Activated T-cell treated with anti-CD3 and anti-CD28 coated beads for 1 hour (primary cell): Measurements from ENCODE around the gene OCEL1.

Experiments used
- DNase-seq: peaks from one replicate; pipeline ENCODE4 v3.0.0-alpha.2; 2020; ENCODE audit warnings: low read depth

Gene OCEL1

DNA sequence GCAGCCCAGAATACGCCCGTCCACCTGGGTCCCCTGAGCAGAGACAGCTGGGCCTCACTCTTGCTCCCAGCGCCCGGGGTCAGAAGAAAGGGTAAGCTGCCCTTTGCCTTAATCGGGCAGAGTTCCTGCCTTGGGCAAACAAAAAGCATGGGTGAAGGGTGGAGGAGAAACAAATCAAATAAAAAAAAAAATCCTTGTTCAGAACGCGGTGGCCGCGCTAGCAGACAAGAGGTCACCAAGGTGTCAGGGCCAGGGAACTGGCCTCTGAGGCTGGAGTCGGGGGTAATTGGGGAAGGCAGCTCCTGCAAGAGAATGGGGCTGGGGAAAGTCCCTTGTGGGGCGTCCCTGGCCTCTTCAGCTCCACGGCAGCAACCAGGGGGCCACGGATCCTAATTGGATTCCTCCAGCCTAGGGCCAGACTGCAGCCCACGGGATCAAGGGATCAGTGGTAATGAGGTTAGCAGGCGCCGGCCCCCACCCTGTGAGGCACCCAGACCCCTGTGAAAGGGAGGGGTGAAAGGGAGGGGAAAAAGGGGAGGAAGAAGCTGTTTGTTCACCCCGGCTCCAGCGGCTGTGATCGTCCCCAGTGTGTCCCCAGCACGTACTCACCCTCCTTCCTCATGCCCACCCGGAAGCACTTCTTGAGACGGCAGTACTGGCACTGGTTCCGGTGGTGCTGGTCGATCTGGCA, 14.2 kb downstream of the OCEL1 start:
- no peak for DNase-seq

DNA sequence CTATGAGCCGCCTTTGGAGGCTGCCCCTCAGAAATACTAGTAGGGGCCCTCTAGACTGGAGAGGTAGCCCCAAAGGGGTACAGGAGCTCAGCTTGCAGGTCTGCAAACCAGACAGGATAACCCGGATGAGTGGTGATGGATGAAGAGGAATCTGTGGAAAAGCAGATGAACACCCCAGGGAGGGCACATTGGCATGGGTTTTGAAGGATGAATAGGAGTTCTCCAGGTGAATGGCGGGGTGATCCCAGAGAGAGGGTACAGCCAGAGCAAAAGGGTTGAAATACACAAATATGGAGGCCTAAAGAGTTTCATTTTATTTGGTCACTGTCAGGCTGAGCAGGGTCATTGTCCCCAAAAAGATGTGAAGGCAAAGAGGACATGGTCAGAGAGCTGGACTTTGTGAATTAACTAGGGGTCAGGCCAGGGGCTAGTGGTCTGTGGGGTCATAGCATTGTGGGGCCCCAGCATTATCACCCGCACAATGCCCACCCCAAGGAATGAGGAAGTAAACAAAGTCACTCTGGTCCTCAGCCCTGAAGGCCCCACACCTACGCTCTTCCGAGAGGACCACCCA, 14.9 kb downstream of the OCEL1 start:
- no peak for DNase-seq

DNA sequence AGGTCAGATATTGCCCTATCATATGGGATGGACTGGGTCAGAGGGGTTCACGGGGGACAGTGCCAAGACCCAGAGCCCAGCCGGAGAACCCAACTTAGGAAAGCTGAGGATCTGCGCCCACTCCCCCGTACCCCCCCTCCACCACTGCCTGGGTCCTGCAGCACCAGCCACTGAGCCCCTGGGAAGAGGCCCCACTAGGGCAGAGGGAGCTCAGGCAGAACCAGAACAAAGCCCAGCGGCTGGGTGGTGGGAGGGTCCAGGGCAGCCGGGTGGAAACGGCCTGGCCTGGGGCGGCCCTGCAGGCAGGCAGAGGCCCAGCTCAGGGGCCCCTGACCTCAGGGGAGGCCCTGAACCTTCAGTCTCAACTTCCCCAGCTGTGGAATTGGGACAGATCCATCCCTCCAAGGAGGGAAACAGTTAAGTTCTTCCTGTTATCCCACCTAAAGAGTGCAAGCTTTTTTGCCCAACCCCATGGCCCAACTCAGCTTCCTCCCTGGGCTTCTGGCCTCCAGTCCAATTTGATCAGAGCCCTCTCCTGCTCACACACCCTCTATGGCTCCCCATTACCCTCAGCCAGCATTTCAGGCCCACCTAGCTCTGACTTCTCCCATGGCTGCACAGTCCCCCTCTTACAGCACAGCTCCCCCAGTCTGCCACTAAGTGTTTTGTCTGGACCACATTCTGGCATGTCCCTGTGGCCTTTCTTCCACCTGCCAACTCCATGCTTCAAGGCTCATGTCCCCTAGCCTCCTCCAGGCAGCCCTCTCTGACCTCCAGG, 16.6 kb downstream of the OCEL1 start:
- no peak for DNase-seq

DNA sequence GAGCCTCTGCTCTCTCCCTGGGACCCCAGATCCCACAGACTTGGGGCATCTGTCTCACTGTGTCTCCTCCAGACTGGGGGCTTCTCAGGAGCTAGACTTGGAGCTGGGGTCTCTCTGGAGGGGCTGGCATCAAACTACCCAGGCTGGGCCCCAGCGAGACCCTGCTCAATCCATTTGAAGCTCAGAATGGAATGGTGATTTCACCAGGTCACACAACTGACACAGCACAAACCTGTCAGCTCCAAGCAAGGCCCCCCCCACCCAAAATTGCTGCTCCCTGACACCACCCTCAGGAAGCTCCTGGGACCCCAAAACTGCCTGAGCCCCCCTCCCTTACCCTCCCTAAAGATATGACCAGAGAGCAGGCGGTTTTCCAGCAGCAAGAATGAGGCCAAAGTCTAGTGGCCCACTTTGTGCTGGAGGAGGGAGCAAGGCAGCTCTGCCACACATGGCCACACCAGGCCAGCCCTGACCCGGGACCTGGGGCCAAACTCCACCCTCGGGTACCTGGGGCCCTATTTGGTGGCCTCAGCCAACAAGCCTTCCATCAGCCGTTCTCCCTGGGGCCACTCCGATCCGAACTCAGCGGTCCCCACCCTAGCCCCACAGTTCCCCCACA, 17.3 kb downstream of the OCEL1 start:
- DNase-seq: no peak

DNA sequence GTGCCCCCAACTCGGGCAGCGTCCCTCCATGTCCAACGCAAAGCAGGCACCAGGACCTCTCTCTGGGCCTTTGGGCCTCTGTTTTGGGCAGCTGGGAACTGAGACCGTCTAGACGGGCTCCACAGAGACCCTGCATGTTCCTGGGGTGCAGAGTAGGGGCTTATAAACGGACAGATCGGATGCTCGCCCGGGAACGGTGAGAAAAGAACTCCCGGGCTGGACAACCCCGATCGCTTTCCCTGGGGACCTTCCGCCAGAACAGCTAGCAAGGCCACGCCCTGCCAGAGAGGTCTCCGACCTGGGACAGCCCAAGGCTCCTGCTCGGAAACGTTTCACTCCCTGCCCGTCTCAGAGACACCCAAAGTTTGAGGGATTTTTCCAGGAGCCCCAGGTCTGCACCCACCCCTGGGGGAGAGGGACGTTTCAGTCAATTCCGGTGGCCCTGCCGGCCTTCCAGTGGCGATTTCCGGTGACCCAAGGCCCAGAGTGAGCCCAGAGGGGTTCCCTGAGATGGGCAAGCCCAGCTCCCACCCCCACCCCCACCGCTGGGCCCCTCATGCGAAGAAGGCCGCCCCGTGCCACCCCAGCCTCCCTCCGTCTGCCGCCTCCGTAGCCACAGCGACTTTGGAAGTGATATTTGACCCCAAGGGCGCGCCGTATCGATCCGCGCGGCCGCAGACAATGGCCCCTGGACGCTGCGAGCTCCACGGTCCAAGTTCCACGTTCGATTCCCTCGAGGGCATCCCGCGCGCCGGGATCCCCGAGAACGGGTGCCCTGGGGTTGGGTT, 18.0 kb downstream of the OCEL1 start:
- DNase-seq: no peak

DNA sequence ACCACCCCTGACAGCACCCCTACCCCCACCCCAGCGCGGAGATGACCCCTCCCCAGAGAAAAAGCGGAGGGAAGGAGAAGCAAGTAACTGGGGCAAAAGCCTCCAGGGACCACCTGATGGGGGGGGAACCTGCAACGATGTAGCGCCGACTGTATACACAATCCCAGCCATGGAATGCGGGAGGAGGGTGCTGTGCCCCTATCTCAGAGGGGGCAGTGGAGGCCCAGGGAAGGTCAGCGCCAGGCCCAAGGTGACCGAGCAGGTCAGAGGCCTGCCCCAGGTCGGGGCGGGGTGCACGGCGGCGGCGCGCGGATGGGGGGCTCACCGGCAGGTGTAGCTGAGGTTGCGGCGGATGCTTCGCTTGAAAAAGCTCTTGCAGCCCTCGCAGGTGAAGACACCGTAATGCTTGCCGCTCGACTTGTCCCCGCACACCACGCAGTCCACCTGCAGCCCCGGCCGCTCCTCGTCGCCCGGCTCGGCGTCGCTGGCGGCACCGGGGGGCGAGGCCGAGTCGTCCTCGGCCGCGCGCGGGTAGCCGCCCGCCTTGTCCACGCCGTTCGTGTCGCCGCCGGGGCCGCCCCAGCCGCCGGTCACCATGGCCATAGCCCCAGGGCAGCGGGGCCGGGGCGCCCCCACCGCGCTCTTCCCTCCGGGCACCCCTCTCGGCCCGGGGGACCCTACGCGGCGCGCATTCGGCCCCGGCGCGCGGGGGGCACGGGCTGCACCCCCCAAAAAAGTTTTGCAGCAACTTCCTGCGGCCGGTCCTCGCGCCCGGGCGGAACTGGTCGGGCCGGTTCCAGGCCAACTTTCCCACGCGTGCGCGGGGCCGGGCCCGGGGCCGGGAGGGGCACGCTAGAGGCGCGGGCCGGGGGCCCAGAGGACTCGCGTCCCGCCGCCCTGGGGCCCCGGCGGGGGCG, 18.9 kb downstream of the OCEL1 start:
- DNase-seq: no peak

DNA sequence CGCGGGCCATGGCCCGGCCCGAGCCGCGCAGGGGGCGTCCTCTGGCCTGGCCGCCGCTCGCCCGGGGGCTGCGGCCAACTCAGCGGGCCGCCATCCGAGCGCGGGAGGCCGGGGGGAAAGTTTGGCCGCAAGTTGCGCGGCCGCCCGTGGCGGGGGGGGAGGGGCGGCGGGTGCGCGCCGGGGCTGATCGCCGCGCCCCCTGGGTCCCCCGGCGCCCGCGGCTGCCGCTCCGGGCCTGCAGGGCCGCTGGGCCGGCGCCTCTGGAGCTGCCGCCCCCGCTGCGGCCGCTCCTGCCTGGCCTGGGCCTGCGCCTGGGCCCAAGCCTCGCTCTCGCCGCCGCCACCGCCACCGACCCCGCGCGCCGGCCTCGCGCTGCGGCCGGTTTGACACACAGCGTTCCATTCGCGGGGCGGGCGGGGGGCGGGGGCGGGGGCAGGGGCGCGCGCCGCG, 19.5 kb downstream of the OCEL1 start, which contains the start of gene NR2F6:
NR2F6 (minus strand) TSS at position 385 of the 450 bp plus-strand sequence. CDS start 699 bp downstream, outside the sequence.
- DNase-seq: no peak

DNA sequence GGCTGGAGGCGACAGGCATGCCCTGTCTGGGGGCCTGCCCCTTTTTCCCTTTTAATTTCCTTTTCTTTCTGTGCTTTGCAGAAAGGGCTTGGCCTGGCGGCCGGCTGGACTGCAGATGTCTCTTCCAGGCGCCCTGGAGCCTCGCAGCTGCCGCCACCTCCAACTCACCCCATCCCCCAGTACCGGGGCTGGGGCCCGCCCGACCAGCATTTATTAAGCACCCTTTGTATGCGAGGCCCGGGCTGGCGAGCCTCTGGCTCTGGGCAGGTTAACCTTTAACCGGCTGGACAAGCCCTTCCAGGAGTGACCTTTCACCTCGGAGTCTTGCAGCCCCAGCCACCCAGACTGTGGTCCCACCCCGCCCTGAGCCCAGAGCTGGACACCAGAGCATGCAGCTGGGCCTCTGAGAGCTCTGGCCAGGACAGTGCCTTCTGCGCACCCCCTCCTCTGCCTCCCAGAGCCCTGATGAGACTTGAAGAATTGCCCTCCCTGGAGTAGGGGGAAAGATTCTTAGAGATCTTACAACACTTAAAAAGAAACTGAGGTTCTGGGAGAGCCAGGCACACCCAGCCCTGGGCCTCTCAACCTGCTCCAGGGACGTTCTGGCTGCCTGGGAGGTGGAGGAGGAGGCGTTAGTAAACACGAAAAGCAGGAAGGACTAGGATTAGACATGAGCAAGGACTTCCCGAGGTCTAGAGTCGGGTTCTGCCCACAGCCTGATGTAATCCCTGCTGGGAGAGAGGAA, 20.8 kb downstream of the OCEL1 start:
- no peak for DNase-seq

DNA sequence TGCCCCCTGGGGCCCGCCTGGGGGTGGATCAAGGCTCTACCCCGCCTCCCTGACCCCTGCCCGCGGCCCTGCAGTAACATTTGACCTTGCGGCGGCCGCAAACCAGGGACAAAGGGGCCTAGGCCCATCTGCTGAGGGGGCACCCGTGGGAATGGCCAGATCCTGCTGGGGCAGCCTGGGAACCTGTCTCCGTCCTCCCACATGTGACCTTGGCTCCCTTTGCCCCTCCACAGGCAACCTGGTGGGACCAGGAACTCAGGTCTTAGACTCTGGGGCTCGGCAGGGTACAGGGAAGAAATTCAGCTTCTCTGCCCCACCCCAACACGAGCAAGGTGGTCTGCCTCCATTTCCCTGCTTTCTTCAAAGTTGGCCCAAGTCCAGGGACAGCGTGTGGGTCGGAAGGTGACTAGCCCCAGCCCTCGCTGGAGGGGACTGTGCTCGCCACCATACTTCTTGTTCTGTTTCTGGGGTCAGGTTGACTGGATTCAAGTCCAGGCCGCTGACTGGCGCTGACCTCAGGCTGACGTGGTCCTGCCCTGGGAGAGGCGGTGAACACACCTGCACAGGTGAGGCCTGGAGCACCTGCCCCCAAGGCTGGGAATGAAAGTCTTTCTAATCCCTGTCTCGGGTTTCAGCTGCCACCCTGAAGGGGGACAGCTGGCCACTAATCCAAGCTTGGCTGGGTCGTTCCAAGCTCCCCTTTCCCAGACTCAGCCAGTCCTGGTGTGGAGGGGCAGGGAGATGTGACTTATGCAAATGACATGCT, 22.2 kb downstream of the OCEL1 start:
- no peak for DNase-seq

DNA sequence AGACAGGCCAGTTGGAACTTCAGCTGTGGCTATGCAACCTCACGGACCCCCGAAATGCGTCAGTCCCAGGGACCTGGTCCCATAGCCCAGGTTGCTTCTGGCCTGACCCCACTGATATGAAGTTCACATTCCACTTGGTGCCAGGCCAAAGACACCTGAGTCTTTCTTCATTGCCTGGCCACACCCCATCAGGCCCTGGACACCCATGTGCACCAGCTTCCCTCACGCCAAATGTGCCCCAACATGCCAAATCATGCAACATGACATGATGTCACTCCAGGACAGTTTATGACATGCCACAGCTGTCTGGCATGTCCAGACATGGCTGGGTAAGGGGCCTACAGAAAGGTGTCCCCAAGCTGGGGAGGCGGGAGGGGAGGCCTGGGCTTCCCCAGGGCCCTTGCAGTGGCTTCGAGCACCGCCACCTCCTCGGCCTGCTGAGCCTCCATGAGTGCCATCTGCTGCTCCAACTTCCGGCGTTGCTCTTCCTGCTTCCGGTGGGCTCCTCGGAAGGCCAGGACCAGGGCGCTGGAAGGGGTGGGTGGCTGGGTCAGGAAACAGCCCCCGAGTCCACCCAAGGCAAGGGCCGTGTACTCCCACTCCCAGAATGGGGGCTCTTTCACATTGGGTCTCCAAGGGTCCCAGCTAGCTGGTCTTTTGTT, 24.0 kb downstream of the OCEL1 start:
- no peak for DNase-seq

DNA sequence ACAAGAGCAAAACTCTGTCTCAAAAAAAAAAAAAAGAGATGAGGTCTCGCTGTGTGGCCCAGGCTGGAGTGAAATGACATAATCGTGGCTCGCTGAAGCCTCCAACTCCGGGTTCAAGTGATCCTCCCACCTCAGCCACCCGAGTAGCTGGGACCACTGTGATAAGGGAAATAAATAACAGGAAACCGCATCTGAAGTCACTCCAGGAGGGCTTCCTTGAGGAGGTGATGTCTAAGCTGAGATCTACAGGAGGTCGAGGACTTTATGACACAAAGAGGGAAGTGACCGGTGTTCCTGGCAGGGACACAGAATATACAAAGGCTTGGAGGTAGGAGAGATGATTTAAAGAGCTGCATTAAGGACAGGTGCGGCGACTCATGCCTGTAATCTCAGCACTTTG, 28.6 kb downstream of the OCEL1 start:
- DNase-seq: no peak

DNA sequence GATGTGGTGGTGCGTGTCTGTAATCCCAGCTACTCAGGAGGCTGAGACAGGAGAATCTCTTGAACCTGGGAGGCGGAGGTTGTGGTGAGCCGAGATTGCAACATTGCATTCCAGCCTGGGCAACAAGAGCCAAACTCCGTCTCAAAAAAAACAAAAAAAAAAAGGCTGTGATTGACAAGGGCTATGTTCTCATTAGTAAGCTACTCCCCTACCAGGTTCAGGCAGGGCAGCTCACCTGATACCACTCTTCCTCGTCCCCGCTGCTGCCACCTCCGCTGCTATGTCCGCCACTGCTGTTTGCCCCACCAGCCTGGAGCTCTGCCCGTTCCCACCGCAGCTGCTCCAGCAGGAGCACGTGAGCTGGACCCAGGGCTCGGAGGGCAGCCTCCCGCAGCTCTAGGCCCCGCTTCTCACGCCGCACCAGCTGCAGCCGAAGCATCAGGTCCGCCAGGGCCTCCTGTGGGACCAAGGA, 29.2 kb downstream of the OCEL1 start:
- no peak for DNase-seq

DNA sequence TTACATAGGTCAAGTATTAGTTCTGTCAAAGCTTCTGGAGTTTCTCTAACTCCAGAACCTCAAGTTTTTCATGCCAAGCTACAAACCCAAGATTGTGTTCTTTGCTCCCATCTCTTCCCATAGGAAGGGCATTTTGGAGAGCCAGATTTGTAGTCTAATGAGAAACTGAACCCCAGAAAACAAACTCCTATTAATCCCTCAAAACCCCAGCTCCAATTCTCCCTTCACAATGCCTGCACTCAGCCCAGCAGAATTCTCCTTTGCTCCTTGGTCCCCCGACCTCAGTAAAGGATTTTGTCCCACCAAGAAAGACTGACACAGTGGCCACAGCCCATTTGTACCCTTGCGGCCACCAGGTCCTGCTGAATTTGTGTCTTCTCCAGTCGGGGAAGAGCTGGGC, 30.1 kb downstream of the OCEL1 start:
- DNase-seq: no peak

DNA sequence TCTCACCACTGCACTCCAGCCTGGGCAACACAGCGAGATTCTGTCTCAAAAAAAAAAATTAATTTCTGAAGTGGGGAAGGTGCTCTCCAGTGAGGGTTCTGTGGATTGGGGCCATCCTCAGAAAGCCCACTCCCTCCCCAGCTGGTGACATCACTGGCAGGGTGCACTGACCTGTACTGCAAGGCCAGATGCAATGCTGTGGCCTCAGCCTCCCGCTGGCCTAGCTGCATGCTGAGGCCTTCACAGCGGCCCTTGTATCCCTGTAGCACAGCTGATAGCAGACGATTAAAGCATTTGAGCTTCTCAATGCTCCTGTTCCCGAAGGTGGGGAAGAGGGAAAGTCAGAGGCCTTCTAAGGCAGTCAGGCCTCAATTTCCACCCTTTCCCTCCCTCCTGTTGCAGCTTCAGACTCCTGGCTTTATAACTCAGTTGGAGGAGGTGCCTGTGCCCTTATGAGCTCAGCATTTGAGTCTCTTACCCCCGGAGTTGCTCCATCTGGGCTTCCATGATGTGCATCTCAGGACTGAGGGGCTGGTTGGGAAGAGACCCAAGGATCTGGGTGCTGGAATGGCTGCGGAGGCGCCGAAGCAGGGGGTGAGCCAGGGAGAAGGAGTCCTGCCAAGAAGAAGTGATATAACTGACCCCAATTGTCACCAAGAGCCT, 33.2 kb downstream of the OCEL1 start:
- DNase-seq: no peak

DNA sequence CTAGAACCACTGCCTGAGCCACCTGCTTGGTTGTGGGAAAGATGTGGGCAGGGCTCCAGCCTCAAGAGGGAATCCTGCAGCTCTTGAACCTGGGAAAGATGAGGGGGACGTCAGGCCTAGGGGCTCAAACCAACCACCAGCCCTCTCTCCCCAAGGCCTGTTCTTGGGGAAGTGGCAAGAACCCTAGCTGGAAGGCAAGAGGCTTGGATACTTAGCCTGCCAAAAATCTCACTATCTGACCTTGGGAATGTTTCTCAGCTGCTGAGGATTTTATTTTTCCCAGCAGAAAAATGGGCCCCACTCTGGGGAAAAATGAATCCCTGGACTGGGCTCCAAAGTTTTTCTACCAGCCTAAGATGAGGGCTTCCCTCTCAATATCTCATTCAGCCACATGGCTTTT, 33.9 kb downstream of the OCEL1 start:
- no peak for DNase-seq

DNA sequence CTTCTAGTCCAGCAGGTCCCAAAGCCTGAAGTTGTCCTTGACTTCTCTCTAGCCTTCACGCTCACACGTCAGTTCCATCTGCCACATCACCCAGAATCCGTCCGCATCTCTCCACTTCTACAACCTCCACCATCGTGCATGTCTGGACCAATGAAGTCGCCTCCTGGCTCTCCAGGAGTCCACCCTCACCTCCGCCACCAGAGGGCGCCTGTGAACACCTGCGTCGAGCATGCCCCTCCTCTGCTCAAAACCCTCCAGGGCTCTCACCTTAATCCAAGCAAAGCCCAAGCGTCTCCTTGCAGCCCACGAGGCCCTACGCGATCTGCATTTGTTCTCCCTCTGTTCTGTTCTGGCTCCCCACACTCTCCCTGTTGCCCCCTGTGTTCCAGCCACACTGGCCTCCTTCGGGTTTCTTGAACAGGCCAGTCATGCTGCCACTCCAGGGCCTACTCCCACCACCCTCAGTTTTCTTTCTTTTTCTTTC, 34.9 kb downstream of the OCEL1 start:
- peak; percentile 93 for DNase-seq

DNA sequence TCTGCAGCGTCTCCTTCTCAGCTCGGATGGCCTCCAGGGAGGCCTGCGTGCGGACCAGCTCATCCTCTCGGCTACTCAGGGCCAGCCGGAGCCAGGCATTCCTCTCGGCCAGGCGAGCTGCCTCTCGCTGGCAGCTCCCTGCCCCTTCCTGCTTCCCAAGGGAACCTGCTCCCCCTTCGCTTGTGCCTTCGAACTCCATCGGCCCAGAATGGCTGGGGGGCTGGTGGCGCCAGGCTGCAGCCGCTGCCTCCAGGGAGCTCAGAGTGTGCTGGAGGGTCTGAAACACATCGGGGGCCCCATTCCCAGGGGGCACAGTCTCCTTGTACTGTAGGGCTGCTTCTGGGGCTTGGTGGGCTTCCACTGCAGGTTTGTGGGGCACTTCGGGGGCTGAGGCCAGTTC, 36.5 kb downstream of the OCEL1 start:
- DNase-seq: no peak
